ENCODE results near the gene NAT8L. TPM values are rescaled to one million over a fixed set of nuclear protein-coding genes. Genes with fewer than 3 reads are reported as not detected.
A peak's percentile ranks its signal among the peaks of the same experiment; 100 is the strongest.

The NAT8L gene
- total RNA-seq, 1 experiment from 2014 or later = 16.6 TPM

DNA sequence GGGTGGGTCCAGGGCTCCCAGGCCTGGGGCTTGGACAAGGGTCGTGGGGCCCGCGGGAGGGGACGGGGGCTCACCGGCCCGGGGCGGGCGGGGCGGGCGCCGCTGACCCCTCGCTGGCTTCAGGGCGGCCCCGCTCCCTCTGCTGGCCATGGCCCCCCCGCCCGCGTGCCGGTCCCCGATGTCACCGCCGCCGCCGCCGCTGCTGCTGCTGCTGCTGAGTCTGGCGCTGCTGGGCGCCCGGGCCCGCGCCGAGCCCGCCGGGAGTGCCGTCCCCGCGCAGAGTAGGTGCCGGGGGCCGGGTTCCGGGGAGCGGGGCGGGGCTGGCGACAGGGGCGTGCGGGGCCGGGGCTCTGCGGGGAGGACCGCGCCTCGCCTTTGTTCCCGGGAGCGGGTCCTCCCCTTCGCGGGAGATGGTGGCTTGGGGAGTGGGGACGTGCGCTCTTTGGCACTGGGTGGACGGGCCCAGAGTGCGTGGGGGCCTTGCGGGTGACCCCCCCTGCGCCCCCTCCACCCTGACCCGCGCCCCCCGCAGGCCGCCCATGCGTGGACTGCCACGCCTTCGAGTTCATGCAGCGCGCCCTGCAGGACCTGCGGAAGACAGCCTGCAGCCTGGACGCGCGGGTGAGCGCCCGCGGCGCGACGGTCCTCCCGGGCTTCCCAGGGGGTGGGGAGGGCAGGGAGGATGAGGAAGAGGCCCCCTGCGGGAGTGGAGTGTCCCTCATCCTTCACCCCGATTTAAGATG lies 16.8 kb upstream of the NAT8L start:
- Histone ChIP-seq H3K27me3 (ENCODE audit: control insufficient read depth, insufficient read depth, low read length) (no peaks in the 10 kb centered on the region), H3K36me3 (ENCODE audit: control insufficient read depth, insufficient read depth, low read length) (no peaks in the 10 kb centered on the region), H3K4me1 (ENCODE audit: control insufficient read depth, insufficient read depth, low read length) (no peaks in the 10 kb centered on the region; the same call in 1 of the 2 replicates), H3K27ac (ENCODE audit: low read length) (no peak overlapping the region), H3K4me3 (ENCODE audit: low read depth in 2 of 2, low read length in 2 of 2) (peak overlapping the region; percentile 67), H3K9me3 (ENCODE audit: control insufficient read depth, insufficient read depth, low read depth, low read length) (no peaks in the 10 kb centered on the region)
- in situ Hi-C loops (cut with HindIII; ENCODE audit: low pct_unique_long_range_greater_than_20kb, low sequenced_read_pairs) = no loop called here
- no peak for TF ChIP-seq TCF7L2 (IDR thresholded peaks at IDR 0.05; ENCODE audit: low read depth, low read length)
- no peak for TF ChIP-seq SIN3A (IDR thresholded peaks at IDR 0.05; ENCODE audit: borderline replicate concordance, insufficient read depth, low read depth, low read length)
- TF ChIP-seq POLR2AphosphoS5 (IDR thresholded peaks at IDR 0.05; ENCODE audit: low read depth, low read length) = no peak
- TF ChIP-seq, protein P1, sequence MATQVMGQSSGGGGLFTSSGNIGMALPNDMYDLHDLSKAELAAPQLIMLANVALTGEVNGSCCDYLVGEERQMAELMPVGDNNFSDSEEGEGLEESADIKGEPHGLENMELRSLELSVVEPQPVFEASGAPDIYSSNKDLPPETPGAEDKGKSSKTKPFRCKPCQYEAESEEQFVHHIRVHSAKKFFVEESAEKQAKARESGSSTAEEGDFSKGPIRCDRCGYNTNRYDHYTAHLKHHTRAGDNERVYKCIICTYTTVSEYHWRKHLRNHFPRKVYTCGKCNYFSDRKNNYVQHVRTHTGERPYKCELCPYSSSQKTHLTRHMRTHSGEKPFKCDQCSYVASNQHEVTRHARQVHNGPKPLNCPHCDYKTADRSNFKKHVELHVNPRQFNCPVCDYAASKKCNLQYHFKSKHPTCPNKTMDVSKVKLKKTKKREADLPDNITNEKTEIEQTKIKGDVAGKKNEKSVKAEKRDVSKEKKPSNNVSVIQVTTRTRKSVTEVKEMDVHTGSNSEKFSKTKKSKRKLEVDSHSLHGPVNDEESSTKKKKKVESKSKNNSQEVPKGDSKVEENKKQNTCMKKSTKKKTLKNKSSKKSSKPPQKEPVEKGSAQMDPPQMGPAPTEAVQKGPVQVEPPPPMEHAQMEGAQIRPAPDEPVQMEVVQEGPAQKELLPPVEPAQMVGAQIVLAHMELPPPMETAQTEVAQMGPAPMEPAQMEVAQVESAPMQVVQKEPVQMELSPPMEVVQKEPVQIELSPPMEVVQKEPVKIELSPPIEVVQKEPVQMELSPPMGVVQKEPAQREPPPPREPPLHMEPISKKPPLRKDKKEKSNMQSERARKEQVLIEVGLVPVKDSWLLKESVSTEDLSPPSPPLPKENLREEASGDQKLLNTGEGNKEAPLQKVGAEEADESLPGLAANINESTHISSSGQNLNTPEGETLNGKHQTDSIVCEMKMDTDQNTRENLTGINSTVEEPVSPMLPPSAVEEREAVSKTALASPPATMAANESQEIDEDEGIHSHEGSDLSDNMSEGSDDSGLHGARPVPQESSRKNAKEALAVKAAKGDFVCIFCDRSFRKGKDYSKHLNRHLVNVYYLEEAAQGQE (IDR thresholded peaks at IDR 0.05; ENCODE audit: insufficient read depth in 1 of 2, low read depth in 2 of 2, low read length in 1 of 2) = no peak
- TF ChIP-seq, protein P2, sequence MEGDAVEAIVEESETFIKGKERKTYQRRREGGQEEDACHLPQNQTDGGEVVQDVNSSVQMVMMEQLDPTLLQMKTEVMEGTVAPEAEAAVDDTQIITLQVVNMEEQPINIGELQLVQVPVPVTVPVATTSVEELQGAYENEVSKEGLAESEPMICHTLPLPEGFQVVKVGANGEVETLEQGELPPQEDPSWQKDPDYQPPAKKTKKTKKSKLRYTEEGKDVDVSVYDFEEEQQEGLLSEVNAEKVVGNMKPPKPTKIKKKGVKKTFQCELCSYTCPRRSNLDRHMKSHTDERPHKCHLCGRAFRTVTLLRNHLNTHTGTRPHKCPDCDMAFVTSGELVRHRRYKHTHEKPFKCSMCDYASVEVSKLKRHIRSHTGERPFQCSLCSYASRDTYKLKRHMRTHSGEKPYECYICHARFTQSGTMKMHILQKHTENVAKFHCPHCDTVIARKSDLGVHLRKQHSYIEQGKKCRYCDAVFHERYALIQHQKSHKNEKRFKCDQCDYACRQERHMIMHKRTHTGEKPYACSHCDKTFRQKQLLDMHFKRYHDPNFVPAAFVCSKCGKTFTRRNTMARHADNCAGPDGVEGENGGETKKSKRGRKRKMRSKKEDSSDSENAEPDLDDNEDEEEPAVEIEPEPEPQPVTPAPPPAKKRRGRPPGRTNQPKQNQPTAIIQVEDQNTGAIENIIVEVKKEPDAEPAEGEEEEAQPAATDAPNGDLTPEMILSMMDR (IDR thresholded peaks at IDR 0.05) = no peak; the same call in 1 of the 2 replicates
- intact Hi-C loops (cut with micrococcal nuclease; ENCODE audit: unreplicated experiment) = no loop called here
- CTCF ChIA-PET = no interaction called here
- no TSS peak for BruUV-seq (replicated peaks)
- POLR2A ChIA-PET = no interaction called here
- no peak for DNase-seq (ENCODE audit: low read depth, low spot score)
- peak; percentile 62 for ATAC-seq

DNA sequence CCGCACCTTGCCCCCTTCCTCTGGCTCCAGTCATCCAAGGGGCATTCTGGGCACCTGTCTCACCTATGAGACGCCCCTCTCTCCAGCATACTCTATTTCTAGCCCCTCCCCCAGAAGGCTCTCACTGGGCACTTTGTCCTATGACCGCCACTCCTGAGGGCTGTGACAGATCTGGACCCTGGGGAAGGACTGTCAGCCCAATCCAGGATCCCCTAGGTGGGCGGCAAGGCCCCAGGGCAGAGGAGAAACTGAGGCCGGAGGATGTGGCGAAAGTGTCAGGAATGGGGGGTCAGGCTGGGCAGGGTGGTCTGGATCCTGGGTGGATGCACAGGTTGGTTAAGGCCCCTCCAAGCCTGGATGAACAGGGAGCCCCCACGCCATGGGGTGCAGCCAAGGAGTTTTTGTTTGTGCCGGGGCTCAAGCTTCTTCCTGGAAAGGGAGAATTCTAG lies 16.2 kb upstream of the NAT8L start:
- in situ Hi-C loops (cut with HindIII; ENCODE audit: low pct_unique_long_range_greater_than_20kb, low sequenced_read_pairs) = no loop called here
- CTCF ChIA-PET = no interaction called here
- no peak for DNase-seq (ENCODE audit: low read depth, low spot score)
- H3K9me3 ChIP-seq (ENCODE audit: control insufficient read depth, insufficient read depth, low read depth, low read length) = no peaks in the 10 kb centered on the region
- ATAC-seq = no peak
- POLR2A ChIA-PET = no interaction called here
- no peaks in the 10 kb centered on the region; the same call in 1 of the 2 replicates for H3K4me1 ChIP-seq (ENCODE audit: control insufficient read depth, insufficient read depth, low read length)
- no peaks in the 10 kb centered on the region for H3K36me3 ChIP-seq (ENCODE audit: control insufficient read depth, insufficient read depth, low read length)
- BruUV-seq (replicated peaks) = no TSS peak
- TF ChIP-seq TCF7L2 (IDR thresholded peaks at IDR 0.05; ENCODE audit: low read depth, low read length) (no peak), SIN3A (IDR thresholded peaks at IDR 0.05; ENCODE audit: borderline replicate concordance, insufficient read depth, low read depth, low read length) (no peak), POLR2AphosphoS5 (IDR thresholded peaks at IDR 0.05; ENCODE audit: low read depth, low read length) (no peak)
- TF ChIP-seq, protein P1 (IDR thresholded peaks at IDR 0.05; ENCODE audit: insufficient read depth in 1 of 2, low read depth in 2 of 2, low read length in 1 of 2) = no peak
- TF ChIP-seq, protein P2 (IDR thresholded peaks at IDR 0.05) = no peak
- intact Hi-C loops (cut with micrococcal nuclease; ENCODE audit: unreplicated experiment) = no loop called here
- no peak overlapping the region for H3K27ac ChIP-seq (ENCODE audit: low read length)
- peak overlapping the region; percentile 37 to 67 for H3K4me3 ChIP-seq (ENCODE audit: low read depth in 2 of 2, low read length in 2 of 2)
- H3K27me3 ChIP-seq (ENCODE audit: control insufficient read depth, insufficient read depth, low read length) = no peaks in the 10 kb centered on the region

Measured in Panc1 (cell line).